HuH-7 (cell line): Measurements from ENCODE around the gene CFAP157.

Experiments
- DNase-seq: peaks from one replicate; pipeline ENCODE4 v3.0.0; 2011; ENCODE audit warnings: low spot score

Gene CFAP157

DNA sequence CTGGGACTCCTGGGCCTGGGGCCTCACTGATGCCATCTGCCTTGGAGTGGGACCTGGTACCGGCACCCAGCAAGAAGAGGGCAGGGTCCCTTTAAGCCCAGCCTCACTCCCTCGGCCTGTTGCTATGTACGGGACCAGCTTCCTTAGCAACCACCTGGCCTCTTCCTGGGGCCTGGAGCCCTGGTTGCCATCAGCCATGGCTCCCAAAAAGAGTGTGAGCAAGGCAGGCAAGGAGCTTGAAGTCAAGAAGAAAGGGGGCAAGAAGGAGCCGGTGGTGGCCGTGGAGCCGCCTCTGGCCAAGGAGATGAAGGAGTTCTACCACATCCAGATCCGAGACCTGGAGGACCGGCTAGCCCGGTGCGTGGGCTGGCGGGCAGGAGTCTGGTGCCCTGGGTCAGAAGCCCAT lies at the start of gene CFAP157:
CFAP157 (plus strand) TSS at position 153 of the 406 bp plus-strand sequence; CDS start at position 197, 44 bp downstream.
- no peak for DNase-seq

DNA sequence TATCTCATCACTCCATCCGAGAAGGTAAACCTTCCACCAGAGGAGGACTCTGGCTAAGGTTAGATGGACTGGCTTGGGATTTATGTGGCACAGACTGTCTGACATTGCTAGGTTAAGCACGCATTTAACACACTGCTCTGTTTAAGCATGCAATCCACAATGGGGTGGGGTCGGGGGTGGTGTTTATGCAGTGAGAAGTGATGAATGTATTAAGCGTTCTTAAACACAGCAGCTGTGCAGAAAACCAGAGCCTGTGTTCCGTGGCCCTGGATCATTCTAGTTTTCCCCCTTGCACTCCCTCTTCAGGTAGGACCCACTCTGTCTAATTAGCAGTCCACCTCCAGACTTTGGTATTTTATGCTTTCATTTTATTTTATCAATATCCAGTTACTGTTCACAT lies 48.4 kb upstream of the CFAP157 start:
- no peak for DNase-seq

DNA sequence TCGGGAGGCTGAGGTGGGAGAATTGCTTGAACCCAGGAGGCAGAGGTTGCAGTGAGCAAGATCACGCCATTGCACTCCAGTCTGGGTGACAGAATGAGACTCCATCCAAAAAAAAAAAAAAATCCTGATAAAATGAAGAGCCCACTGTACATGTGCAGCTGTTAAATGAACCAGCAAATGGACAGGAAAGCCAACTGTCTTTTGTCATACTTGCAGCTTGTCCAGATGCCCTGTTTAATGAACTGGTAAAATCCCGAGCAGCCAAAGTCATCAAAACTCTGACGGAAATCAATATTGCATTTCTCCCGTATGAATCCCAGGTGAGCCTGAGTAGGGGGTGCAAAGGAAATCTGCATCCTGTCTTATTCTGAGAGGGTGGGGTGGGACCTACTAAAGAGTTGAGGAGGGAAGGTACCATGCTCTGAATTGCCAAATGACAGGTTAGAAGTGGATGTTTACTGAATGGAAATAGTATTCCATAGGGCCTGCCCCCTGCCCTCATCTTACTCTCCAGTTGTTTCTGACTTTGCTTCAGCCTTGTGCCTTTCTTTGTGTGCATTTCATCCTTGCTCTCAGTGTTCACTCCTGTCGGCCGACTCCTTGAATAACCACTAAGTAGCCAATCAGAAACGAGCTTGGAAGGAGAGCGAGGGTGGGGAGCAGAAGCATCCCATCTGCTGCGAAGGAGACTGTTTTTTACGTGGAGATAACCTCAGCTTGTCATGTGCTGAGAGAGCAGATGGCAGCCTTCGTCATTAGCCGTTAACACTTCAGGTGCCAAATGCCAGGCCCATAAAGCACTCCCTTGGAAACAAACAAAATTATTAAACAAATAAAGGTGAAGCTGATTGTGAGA lies 45.7 kb upstream of the CFAP157 start:
- DNase-seq: no peak

DNA sequence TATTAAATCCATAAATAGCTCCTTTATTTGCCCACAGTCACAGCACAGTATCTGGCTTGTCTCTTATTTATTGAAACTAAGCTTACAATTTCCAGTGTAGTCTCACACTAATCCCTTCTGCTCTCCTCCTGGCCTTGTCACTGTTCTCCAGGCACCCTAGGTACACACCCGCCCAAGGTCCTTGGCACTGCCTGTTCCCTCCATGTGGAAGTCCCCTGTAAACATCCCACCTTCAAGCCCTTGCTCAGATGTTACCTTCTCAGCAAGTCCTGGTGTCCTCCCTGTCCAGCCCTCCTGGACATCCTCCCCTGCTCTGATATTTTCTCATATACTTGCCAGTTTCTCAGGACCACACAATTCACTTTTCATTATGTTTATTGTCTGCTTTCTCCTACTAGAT lies 44.2 kb upstream of the CFAP157 start:
- DNase-seq: no peak

DNA sequence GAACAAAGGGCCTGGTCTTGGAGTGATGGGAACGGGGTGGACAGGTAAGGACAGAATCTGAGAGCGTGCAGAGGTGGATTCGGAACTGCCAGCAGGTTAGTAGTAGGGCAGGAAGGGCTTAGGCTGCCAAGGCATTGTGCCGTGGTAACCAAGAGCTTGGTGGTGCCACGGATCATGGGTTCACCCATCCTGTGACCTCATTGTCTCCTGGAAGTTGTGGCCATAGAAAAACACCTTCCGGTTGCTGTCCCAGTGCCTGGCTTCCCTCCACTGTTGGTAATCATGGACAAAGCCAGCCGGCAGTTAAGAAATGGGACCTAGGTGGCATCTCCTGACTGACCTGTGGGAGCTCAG lies 42.5 kb upstream of the CFAP157 start:
- DNase-seq: no peak

DNA sequence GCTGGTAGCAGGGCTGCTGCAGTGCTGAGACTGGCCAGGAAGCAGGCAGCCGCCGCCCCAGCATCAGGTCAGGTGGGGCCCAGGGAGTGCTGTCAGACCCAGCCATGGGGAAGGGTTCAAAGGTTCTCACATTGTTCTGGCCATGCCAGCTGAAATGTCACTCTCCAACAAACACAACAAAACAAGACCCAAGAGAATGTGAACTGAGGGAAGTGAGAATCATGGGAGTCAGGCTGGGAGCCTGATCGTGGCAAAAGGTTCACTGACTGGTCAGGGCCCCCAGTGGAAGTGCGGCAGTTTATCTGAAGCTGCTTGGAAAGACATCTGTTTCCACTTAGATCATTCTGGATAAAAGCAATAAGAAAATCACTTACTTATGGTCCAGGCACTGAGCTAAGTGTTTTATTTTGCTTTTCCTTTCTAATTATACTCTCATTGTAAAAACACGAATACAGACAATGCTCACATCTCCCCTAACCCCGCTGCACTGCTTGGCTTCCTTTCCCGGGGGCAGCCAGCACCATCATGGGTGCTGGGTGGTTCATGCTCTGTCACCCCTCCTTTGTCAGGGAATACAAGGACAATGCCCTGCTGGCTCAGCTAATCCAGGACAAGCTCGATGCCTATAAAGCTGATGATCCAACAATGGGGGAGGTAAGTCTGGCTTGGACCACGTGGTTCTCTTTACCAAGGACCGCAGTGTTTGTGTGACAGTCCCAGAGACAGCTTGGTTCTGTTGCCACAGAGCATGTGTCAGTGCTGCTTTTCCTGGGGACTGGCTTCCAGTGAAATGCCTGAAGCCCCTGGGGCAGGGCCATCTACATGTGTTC lies 41.9 kb upstream of the CFAP157 start:
- DNase-seq: peak; percentile 31

DNA sequence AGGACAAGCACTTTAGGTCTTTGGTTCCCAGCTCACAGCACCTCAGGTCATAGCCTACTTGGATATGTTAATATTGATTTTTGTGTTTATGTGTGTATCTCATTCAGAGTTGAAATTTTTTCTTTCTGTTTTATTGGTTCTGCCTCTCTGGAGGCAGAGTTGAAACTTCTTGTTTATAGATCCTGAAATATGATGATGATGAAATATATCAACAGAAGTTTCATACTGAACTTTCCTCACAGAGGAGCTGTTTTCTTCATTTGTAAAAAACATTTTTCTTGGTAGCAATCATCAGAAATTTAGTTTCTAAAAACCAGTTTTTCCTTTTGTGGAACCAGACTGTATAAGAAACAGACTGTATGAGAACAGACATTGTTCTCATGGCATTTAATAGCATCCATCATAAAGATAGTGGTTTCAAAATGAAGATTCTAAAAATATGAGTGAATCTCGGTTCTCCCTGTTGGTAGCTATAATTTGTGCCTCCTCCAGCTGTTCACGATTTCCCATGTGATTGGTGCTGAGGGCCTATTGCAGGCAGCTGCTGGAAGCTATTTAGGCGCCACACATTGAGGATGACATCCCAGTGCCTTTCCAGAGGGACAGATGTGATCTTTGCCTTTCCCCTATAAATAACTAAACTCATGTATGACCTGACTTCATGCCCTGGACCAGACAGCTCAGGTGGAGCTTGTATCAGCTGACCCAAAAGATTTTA lies 39.5 kb upstream of the CFAP157 start:
- no peak for DNase-seq

DNA sequence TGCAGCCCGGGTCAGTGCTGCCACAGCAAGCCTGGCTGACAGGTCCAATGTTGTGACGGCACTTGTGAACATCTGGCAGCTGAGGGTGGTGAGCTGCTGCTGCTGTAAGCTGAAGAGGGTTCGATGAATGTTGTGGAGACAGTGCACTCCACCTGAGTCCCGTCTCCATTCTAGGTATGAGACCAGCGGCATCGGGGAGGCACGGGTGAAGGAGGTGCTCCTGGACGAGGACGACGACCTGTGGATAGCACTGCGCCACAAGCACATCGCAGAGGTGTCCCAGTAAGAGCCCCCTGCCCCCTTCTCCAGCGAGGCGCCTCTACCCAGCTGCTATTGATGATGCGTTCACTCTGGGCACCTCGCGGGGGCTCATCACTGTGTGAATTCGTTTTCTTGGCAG lies 38.9 kb upstream of the CFAP157 start:
- no peak for DNase-seq

DNA sequence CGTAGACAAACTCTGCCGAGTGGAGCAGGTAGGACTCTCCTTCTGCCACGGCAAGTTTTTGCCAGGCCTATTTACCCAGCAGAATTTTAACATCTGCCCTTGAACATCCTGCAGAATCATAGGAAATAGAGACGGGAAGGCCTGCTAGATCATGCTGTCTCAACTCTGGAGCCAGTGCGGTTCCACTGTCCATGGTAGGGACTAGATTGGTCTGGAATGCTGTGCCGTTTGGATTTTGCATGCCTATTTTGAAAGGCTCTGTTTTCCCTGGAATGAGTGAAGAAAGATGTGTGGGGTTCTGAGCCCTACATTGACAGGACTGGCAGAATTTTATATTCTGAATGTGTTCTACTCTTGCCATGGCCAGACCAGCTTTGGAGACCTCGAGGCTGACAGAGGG lies 33.6 kb upstream of the CFAP157 start:
- DNase-seq: no peak

DNA sequence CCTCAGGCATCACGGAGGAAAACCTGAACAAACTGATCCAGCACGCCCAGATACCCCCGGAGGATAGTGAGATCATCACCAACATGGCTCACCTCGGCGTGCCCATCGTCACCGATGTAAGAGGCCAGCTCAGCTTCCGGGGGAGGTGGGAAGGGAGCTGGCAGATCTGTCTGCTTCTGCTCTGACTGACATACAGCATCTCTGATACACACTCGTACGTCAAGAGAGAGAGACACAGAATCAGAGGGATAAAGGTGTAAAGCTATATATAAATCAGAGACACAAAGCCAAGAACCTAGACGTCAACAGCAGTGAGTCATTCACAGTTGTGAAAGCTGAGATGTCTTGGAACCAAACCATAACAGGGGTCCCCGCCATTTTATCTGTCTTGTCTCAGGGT lies 30.1 kb upstream of the CFAP157 start:
- no peak for DNase-seq

DNA sequence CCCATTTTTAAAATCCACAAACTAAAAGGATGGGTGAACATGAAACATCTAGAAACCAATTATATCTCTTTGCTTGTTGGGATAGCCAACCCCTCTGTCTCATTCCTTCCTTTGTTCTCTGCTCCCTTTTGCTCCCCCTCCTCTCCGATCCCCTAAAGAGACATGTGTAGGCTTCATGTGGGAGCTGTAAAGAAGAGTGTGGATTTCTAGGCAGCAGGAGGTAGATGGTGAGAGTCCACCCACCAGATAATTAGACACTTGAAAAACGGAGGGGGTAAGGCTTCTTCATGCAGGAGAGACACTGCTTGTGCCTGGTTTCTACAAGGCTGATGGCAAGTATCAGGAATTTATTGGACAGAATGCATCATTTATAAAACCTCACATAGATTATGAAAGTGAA lies 27.3 kb upstream of the CFAP157 start:
- DNase-seq: no peak

DNA sequence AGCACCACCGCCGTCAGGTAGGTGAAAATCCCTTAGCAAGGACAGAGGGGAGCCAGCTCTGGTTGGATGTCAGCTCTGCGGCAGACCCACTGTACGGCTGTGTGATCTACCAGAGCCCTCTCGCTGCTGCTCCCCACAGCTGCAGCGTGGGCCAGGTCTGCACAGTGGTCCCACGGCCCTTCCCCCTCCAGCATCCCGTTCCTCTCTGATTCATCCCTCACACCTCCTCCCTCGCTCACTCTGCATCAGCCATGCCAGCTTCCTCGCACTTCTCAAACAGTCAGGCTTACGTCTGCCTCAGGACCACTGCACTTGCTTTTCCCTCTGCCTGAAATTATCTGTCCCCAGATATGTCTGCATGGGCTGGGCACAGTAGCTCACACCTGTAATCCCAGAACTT lies 26.6 kb upstream of the CFAP157 start:
- no peak for DNase-seq

DNA sequence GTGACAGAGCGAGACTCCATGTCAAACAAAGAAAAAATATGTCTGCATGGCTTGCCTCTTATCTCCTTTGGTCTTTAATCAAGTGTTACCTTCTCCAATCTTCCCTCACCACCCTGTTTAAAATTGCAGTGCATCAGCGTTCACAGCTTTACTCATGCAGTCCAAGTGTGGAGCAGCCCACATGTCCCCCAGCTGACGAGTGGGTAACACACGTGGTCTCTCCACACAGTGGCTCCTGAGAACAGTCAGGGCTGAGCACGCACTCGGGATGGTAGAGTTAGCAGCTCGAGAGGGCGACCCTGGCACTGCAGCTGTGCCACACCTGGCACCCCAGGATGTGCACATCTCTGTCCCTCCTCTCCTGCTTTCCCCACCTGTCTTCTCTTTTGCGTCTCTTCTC lies 25.9 kb upstream of the CFAP157 start:
- no peak for DNase-seq

DNA sequence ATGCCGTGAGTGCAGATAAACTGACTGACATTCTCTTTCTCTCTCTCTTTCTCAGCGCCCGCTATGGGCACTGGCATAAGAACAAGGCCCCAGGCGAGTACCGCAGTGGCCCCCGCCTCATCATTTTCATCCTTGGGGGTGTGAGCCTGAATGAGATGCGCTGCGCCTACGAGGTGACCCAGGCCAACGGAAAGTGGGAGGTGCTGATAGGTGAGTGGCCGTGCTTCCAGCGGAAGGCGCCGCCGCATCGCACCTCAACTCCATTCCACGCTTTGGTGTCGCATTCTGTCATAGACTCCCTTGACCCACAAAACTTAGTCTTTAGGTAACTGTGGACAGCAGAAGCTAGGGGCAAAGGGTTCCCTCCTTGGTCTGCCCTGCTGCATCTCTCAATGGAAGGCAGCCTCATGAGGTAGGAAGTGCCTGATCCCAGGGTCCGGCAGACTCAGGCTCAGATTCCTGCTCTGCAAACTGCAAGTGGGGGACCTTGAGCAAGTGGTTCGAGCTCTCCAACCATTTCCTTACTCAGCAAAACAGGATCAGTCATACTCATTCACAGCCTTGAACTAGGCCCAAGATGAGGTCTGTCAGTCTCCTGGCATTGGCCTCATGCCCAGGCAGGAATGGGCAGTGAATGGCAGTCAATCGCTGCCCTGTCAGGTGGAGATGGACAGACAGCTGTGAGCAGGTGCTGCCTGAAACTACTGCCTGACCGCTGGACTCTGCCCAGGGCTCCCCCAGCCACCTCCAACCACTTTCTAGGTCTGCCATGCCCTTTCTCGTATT lies 24.2 kb upstream of the CFAP157 start:
- DNase-seq: no peak

DNA sequence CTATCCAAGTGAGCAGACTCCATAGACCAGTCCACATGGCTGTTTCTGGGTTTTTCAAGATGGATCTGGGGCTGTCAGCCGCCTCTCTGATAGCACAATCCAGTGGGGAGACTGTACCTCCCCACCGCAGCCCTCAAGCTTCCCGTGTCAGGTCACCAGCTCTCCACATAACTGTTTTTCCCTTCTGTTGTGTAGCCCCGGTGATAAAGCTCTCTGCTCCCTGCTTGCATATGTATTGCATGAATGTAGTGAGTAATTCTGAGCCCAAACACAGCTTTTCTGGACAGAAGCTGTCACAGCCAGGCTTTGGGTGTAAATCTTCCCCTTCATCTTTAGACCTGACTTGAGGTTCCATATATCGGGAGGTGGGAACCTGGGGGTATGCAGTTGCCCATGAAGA lies 23.1 kb upstream of the CFAP157 start:
- no peak for DNase-seq

DNA sequence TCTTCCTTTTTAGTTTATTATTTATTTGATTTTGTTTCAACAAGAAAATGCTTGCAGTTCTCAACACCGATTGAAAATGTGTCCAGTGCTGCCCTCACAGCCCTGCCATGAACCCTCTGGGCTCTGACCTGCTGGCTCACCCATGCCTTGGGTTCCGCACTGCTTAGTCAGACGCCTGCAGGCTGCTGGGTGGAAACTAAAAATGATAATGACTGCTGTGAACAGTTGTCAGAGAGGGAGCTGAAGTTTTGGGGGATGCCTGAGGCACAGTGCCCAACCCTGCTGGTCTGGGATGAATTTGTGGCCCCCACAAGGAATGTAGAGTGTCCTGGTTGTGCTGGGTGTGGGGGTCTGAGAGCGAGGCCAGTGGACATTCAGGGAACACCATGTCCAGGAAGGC lies 22.2 kb upstream of the CFAP157 start:
- DNase-seq: no peak

DNA sequence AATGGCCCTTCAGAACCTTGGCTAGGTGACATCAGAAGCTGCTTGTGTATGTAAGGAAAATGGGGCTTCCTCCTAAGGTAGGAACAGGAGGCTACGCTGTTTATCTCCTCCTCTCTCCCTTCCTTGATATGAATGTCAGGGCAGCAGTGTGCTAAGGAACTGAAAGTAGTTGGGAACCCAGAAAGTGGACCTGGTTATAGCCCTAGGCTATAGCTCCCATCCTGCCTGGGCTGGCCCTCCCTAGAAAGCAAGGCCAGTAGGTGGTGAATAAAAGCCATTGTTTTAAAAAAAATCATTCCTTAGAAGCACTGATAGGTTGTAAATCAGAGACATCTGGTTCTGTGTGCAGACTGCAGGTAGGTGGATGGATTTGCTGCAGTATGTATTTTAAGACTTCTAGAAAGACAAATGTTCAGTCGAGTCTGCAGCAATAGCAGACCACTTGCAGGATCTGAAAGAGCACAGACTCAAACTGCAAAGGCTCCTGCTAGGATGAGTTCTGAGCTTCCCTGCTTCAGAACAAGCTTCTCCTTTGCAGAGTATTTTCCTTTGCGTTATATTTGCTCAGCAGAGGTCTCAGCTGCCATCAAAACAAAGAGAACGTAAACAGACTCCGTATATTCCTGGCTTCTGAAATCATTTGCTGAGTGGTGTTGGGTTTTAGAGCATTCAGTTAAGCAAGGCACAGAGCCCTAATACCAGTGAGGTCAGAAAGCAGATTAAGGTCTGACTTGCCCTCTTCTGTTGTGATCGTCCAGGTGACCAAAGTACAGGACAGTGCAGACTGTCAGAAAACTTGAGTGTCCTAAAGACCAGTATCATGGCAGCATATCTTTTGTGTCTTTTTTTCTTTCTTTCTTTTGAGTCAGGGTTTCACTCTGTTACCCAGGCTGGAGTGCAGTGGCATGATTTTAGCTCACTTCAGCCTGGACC lies 20.1 kb upstream of the CFAP157 start:
- no peak for DNase-seq

DNA sequence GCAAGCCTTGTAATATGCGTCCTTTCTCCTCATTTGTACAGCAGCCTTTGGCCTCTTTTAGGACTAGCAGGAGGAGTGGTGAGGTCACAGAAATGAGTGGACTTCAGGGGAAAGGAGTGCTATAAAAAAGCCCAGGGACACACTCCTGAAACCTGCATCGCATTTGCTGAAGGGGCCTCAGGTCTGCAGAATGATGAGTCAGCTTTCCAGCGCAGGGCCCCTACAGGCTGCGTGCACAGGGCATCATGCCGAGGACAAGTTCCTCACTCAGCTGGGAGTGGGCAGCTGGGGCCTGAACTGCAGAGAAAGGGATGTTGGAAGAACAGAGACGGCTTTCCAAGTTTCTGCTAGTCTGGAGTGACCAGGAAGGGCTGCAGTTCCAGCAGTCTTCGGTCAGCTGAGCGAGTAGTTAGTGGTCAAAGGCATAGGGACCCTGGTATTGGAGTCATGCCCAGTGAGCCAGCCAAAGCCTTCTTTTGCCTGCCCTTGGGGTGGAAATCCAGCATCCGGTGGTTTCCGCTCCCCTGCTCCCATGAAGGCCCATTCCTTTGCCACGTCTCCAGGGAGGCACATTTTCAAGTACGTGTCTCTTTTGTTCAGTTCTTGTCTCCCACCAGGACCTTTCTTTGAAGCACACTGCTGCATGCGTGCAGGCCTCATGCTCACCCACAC lies 17.3 kb upstream of the CFAP157 start:
- DNase-seq: no peak

DNA sequence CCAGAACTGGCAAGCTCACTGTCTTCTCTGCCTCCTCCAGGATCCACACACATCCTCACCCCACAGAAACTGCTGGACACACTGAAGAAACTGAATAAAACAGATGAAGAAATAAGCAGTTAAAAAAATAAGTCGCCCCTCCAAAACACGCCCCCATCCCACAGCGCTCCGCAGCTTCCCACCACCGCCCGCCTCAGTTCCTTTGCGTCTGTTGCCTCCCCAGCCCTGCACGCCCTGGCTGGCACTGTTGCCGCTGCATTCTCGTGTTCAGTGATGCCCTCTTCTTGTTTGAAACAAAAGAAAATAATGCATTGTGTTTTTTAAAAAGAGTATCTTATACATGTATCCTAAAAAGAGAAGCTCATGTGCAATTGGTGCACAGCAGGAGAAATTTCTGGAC lies 16.1 kb upstream of the CFAP157 start:
- DNase-seq: no peak

DNA sequence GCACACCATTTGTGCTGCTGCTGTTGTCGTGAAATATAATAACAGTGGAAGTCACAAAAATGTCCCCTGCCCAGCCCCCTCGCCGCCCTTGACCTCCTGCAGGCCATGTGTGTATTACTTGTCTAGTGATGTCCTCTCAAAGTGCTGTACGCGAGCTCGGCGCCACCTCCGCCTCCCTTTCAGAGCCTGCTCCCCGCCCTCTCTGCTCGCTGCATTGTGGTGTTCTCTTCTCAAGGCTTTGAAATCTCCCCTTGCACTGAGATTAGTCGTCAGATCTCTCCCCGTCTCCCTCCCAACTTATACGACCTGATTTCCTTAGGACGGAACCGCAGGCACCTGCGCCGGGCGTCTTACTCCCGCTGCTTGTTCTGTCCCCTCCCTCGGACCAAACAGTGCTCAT lies 14.7 kb upstream of the CFAP157 start:
- DNase-seq: no peak
